Neuronal stem cell (in vitro differentiated cells): ENCODE measurements around the gene CTSE.

Experiments
- DNase-seq: peaks from one replicate; pipeline ENCODE4 v3.0.0-alpha.2; 2013; ENCODE audit warnings: low spot score
- H2AFZ ChIP-seq: one replicate; pipeline ENCODE4 v1.6.1; 2013; ENCODE audit warnings: mild to moderate bottlenecking, low read length, inconsistent platforms
- H2AK5ac ChIP-seq: 2 replicates; pipeline ENCODE4 v1.6.1; 2013; ENCODE audit warnings: low read depth, mild to moderate bottlenecking, inconsistent platforms, low read length, moderate library complexity, mixed read lengths
- H2BK120ac ChIP-seq: 2 replicates; pipeline ENCODE4 v1.6.1; 2013; ENCODE audit warnings: low read depth, mild to moderate bottlenecking, inconsistent platforms, low read length, moderate library complexity, mixed read lengths
- H2BK12ac ChIP-seq: one replicate; pipeline ENCODE4 v1.6.1; 2013; ENCODE audit warnings: low read length, inconsistent platforms
- H2BK15ac ChIP-seq: 2 replicates; pipeline ENCODE4 v1.6.1; 2013; ENCODE audit warnings: mild to moderate bottlenecking, low read length, inconsistent platforms, mixed read lengths
- H2BK5ac ChIP-seq: one replicate; pipeline ENCODE4 v1.6.1; 2013; ENCODE audit warnings: inconsistent platforms, mild to moderate bottlenecking, low read length, moderate library complexity
- H3K14ac ChIP-seq: one replicate; pipeline ENCODE4 v1.6.1; 2013; ENCODE audit warnings: low read length, inconsistent platforms
- H3K18ac ChIP-seq: 2 replicates; pipeline ENCODE4 v1.6.1; 2013; ENCODE audit warnings: low read length, inconsistent platforms
- H3K23ac ChIP-seq: 2 replicates; pipeline ENCODE4 v1.6.1; 2013; ENCODE audit warnings: low read depth, mild to moderate bottlenecking, mixed read lengths, low read length, inconsistent platforms; ENCODE audit not compliant: poor library complexity
- H3K27ac ChIP-seq: replicated peaks from 3 replicates; pipeline ENCODE4 v1.5.1; 2013; ENCODE audit warnings: low read length, inconsistent platforms
- H3K27me3 ChIP-seq, 3 experiments: 2 replicates each; pipeline ENCODE4 v1.6.1; 2013; ENCODE audit warnings: low read length in 3 of 3, mild to moderate bottlenecking in 2 of 3, inconsistent platforms in 1 of 3, low read depth in 1 of 3, mixed read lengths in 1 of 3, moderate library complexity in 1 of 3; ENCODE audit not compliant: control insufficient read depth in 3 of 3, insufficient read depth in 3 of 3
- H3K36me3 ChIP-seq, 2 donors: replicated peaks in 1 of 2; 2 replicates each; pipeline ENCODE4 v1.6.1; 2013; ENCODE audit warnings: low read length in 2 of 2; ENCODE audit not compliant: control insufficient read depth in 2 of 2, insufficient read depth in 2 of 2
- H3K4ac ChIP-seq: 2 replicates; pipeline ENCODE4 v1.6.1; 2013; ENCODE audit warnings: inconsistent platforms, mild to moderate bottlenecking, low read length, moderate library complexity
- H3K4me1 ChIP-seq, 2 donors: 1 replicate in 1 of 2; 2 replicates in 1 of 2; pipeline ENCODE4 v1.6.1; 2013; ENCODE audit warnings: low read length in 2 of 2, low read depth in 1 of 2; ENCODE audit not compliant: control insufficient read depth in 2 of 2, insufficient read depth in 1 of 2
- H3K4me2 ChIP-seq: one replicate; pipeline ENCODE4 v1.6.1; 2013; ENCODE audit warnings: mild to moderate bottlenecking, low read length, inconsistent platforms; ENCODE audit not compliant: insufficient read depth, poor library complexity, severe bottlenecking
- H3K4me3 ChIP-seq, 2 donors: 2 replicates each; pipeline ENCODE4 v1.5.1; 2013; ENCODE audit warnings: low read length in 2 of 2, mild to moderate bottlenecking in 2 of 2, inconsistent platforms in 1 of 2, moderate library complexity in 1 of 2
- H3K79me1 ChIP-seq: one replicate; pipeline ENCODE4 v1.6.1; 2013; ENCODE audit warnings: low read depth, mild to moderate bottlenecking, inconsistent platforms, low read length, moderate library complexity
- H3K9ac ChIP-seq: one replicate; pipeline ENCODE4 v1.6.1; 2013; ENCODE audit warnings: mild to moderate bottlenecking, low read depth, low read length, inconsistent platforms; ENCODE audit not compliant: poor library complexity
- H3K9me3 ChIP-seq, 2 donors: replicated peaks in 1 of 2; 2 replicates each; pipeline versions ENCODE3 to v1.6.1; 2013; ENCODE audit warnings: low read length in 2 of 2, mild to moderate bottlenecking in 2 of 2, inconsistent platforms in 1 of 2, low read depth in 1 of 2, mixed read lengths in 1 of 2, moderate library complexity in 1 of 2; ENCODE audit not compliant: control insufficient read depth in 2 of 2, insufficient read depth in 1 of 2
- H4K8ac ChIP-seq: one replicate; pipeline ENCODE4 v1.6.1; 2013; ENCODE audit warnings: low read depth, mild to moderate bottlenecking, inconsistent platforms, low read length, moderate library complexity
- H4K91ac ChIP-seq: one replicate; pipeline ENCODE4 v1.6.1; 2013; ENCODE audit warnings: low read length, low read depth, mild to moderate bottlenecking, inconsistent platforms; ENCODE audit not compliant: poor library complexity
- WGBS, 2 donors: extraction: QIAGEN DNeasy Blood & Tissue Kit; methylation state at CpG; one replicate each; pipeline ENCODE4 v1.1.7; 2013; ENCODE audit warnings: missing lambda C conversion rate in 2 of 2, mixed read lengths in 1 of 2; ENCODE audit not compliant: insufficient read length in 2 of 2, insufficient replicate concordance in 1 of 2; ENCODE audit errors: extremely low coverage in 2 of 2; 5-methylcytosine and 5-hydroxymethylcytosine counted together

CTSE gene

GRCh38 chr1:206021008-206021625, 2.6 kb downstream of the CTSE start:
- no peak overlapping the region for H3K14ac ChIP-seq
- H3K27me3 ChIP-seq = peaks cover 0 to 2% (median 0%) of the 10 kb centered on the region in 3 experiments
- no peak overlapping the region for H2AFZ ChIP-seq
- no peaks in the 10 kb centered on the region for H3K9me3 ChIP-seq
- no peak overlapping the region for H3K4me2 ChIP-seq
- no peak overlapping the region for H3K4ac ChIP-seq
- no peak overlapping the region for H2AK5ac ChIP-seq
- no peak overlapping the region for H2BK12ac ChIP-seq
- H2BK5ac ChIP-seq = no peak overlapping the region
- DNase-seq = no peak
- no peak overlapping the region for H3K4me3 ChIP-seq
- no peak overlapping the region for H2BK15ac ChIP-seq
- no peak overlapping the region for H3K23ac ChIP-seq
- no peaks in the 10 kb centered on the region for H3K79me1 ChIP-seq
- no peak overlapping the region for H4K91ac ChIP-seq
- H3K4me1 ChIP-seq = no peaks in the 10 kb centered on the region
- H3K27ac ChIP-seq = no peak overlapping the region
- WGBS, 2 donors = no CpG with 5 or more reads among the region's 9 CpGs
- no peak overlapping the region for H3K9ac ChIP-seq
- no peak overlapping the region for H2BK120ac ChIP-seq
- no peaks in the 10 kb centered on the region for H3K36me3 ChIP-seq
- peak overlapping the region; percentile 28 for H3K18ac ChIP-seq
- no peak overlapping the region for H4K8ac ChIP-seq

- H2BK5ac ChIP-seq = no peak overlapping the region
- no peak overlapping the region for H2AK5ac ChIP-seq
- H3K4me3 ChIP-seq = no peak overlapping the region
- DNase-seq = no peak
- no peak overlapping the region for H3K4me2 ChIP-seq
- H3K9ac ChIP-seq = peak overlapping the region; percentile 37
- H3K27ac ChIP-seq = no peak overlapping the region
- H2BK15ac ChIP-seq = no peak overlapping the region
- H3K4ac ChIP-seq = no peak overlapping the region
- no CpG with 5 or more reads among the region's 4 CpGs for WGBS, 2 donors
- H4K8ac ChIP-seq = no peak overlapping the region
- no peaks in the 10 kb centered on the region for H3K79me1 ChIP-seq
- no peak overlapping the region for H2AFZ ChIP-seq
- peaks cover 0 to 2% (median 0%) of the 10 kb centered on the region in 3 experiments for H3K27me3 ChIP-seq
- peak overlapping the region; percentile 31 for H2BK12ac ChIP-seq
- H2BK120ac ChIP-seq = no peak overlapping the region
- H3K14ac ChIP-seq = no peak overlapping the region
- H3K9me3 ChIP-seq = no peaks in the 10 kb centered on the region
- peak overlapping the region; percentile 66 for H3K18ac ChIP-seq
- no peaks in the 10 kb centered on the region for H3K36me3 ChIP-seq
- no peak overlapping the region for H3K23ac ChIP-seq
- H4K91ac ChIP-seq = no peak overlapping the region
- no peaks in the 10 kb centered on the region for H3K4me1 ChIP-seq
These were observed 3.2 kb downstream of the CTSE start for GRCh38 chr1:206020393-206021007.

- Histone ChIP-seq H2BK5ac (no peak overlapping the region), H3K4me3 (no peak overlapping the region), H2BK15ac (no peak overlapping the region), H3K9ac (peak overlapping the region; percentile 54), H4K91ac (no peak overlapping the region), H3K4ac (peak overlapping the region; percentile 43), H3K14ac (no peak overlapping the region), H3K27ac (no peak overlapping the region), H3K9me3 (peaks cover 0 to 2% of the 10 kb centered on the region in 2 donors), H3K27me3 (peaks cover 0 to 6% (median 0%) of the 10 kb centered on the region in 3 experiments), H3K4me1 (peaks cover 0 to 4% of the 10 kb centered on the region in 2 donors), H2BK12ac (no peak overlapping the region), H4K8ac (no peak overlapping the region), H3K4me2 (no peak overlapping the region), H3K79me1 (no peaks in the 10 kb centered on the region), H2AK5ac (no peak overlapping the region), H3K23ac (no peak overlapping the region), H2AFZ (no peak overlapping the region), H3K18ac (no peak overlapping the region), H2BK120ac (no peak overlapping the region), H3K36me3 (no peaks in the 10 kb centered on the region)
- no CpG with 5 or more reads among the region's 1 CpG for WGBS, 2 donors
- no peak for DNase-seq
These were observed 8.6 kb downstream of the CTSE start for GRCh38 chr1:206015071-206015470.

- Histone ChIP-seq H4K8ac (no peak overlapping the region), H3K27me3 (peaks cover 0 to 6% (median 0%) of the 10 kb centered on the region in 3 experiments), H3K4me2 (no peak overlapping the region), H3K27ac (no peak overlapping the region), H2BK120ac (no peak overlapping the region), H2AK5ac (no peak overlapping the region), H3K14ac (no peak overlapping the region), H3K23ac (no peak overlapping the region), H3K4me3 (no peak overlapping the region), H4K91ac (no peak overlapping the region), H2BK5ac (no peak overlapping the region), H2AFZ (no peak overlapping the region), H3K36me3 (no peaks in the 10 kb centered on the region), H3K18ac (no peak overlapping the region), H3K79me1 (no peaks in the 10 kb centered on the region), H3K4ac (peak overlapping the region; percentile 43), H3K4me1 (peaks cover 0 to 4% of the 10 kb centered on the region in 2 donors), H3K9ac (peak overlapping the region; percentile 54), H2BK15ac (no peak overlapping the region), H2BK12ac (no peak overlapping the region), H3K9me3 (peaks cover 0 to 2% of the 10 kb centered on the region in 2 donors)
- DNase-seq = no peak
- no CpG with 5 or more reads among the region's 5 CpGs for WGBS, 2 donors
These were observed 9.1 kb downstream of the CTSE start for GRCh38 chr1:206014601-206015000.
